NT2/D1 (cell line): Measurements from ENCODE around the gene FBXO9.
"Not testable (repeated sequence)": the region's sequence is repeated elsewhere in the genome, so short reads cannot be mapped to it uniquely, and the experiment has no call there.

Experiments
- DNase-seq: peaks from one replicate; pipeline ENCODE4 v3.0.0-alpha.2; 2011; ENCODE audit warnings: low read depth, low spot score
- H3K27me3 ChIP-seq: 2 replicates; pipeline ENCODE4 v1.6.0; 2011; ENCODE audit warnings: mild to moderate bottlenecking; ENCODE audit not compliant: insufficient read length, insufficient read depth
- H3K36me3 ChIP-seq: 2 replicates; pipeline ENCODE4 v1.6.1; 2011; ENCODE audit warnings: mild to moderate bottlenecking, low read length, mixed read lengths; ENCODE audit not compliant: insufficient read depth, insufficient read length
- H3K4me1 ChIP-seq: 2 replicates; pipeline ENCODE4 v1.5.1; 2011; ENCODE audit not compliant: insufficient read depth, insufficient read length
- H3K4me3 ChIP-seq: 2 replicates; pipeline ENCODE4 v1.5.1; 2011; ENCODE audit warnings: low read depth; ENCODE audit not compliant: insufficient read length
- H3K9ac ChIP-seq: 2 replicates; pipeline ENCODE4 v1.6.0; 2011; ENCODE audit warnings: low read depth; ENCODE audit not compliant: insufficient read length
- H3K9me3 ChIP-seq: 2 replicates; pipeline ENCODE4 v1.5.1; 2011; ENCODE audit warnings: mild to moderate bottlenecking, low read length; ENCODE audit not compliant: insufficient read depth
- SUZ12 ChIP-seq: IDR thresholded peaks from 2 replicates; pipeline ENCODE4 v1.6.1; 2011; ENCODE audit not compliant: insufficient read length, insufficient read depth; ENCODE audit errors: extremely low read depth
- YY1 ChIP-seq: IDR thresholded peaks from 2 replicates; pipeline ENCODE4 v1.6.1; 2011; ENCODE audit not compliant: insufficient read length, insufficient read depth
- ZNF274 ChIP-seq: IDR thresholded peaks from 2 replicates; pipeline ENCODE4 v1.6.1; 2011; ENCODE audit warnings: mild to moderate bottlenecking, low read depth, low read length

Gene FBXO9

DNA sequence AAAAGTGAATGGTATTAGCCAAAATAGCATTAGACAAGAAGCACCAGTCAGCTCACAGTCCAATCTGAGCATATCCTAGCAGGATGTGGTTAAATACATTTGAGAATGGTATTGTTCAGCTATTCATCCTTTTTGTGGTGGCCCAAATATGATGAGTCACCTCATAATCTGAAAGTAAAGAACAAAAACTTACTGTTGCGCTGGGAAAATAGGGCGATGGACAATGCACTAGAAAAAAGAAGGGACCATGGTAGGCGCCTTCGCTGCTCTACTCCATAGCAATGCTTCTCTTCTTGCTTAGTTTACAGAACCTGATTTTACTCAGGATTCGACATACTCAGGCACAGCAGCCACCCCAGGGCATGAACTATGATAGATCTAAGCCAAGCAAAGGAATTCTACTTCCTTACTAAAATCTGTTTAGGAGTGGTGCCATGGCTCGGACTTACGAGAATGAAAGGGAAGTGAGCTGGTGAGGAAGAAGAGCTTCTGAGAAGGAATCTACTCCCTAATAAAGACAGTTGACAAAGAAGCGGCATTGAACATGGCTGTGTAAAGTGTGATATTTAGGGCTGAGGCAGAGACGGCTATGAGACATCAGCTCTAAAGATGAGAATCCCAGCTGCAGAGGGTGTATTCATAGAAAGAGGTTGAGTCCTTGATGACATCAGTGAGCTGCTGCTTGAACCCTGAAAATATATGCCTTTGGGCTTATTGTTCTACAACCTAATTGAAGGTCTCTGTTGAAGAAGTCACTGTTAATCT, 16.6 kb upstream of the FBXO9 start:
- Histone ChIP-seq H3K36me3 (no peaks in the 10 kb centered on the region), H3K9me3 (no peaks in the 10 kb centered on the region), H3K27me3 (no peaks in the 10 kb centered on the region), H3K9ac (no peak overlapping the region), H3K4me1 (no peaks in the 10 kb centered on the region), H3K4me3 (no peak overlapping the region)
- TF ChIP-seq ZNF274 (no peak), SUZ12 (no peak), YY1 (no peak)
- DNase-seq = no peak

DNA sequence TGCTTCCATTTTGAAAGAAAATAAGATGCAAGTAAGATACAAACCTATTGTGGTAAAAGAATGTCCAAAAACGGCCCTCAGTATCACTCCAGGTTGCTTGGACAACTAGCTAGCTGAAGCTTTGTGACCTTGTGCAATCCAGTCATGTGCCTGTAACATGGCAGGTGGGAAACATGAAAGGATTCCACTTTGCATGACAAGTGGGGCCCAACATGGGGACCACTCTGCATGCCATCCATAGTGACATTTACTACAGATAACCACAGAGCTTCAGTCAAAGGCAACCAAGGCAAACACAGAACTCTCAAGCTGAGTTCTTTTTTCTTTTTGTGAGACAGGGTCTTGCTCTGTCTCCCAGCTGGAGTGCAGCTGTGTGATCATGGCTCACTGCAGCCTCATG, 15.8 kb upstream of the FBXO9 start:
- H3K9me3 ChIP-seq = no peaks in the 10 kb centered on the region
- no peak for DNase-seq
- peaks cover 6% of the 10 kb centered on the region for H3K36me3 ChIP-seq
- no peaks in the 10 kb centered on the region for H3K27me3 ChIP-seq
- TF ChIP-seq YY1 (no peak), ZNF274 (no peak), SUZ12 (no peak)
- no peaks in the 10 kb centered on the region for H3K4me1 ChIP-seq
- no peak overlapping the region for H3K9ac ChIP-seq
- no peak overlapping the region for H3K4me3 ChIP-seq

DNA sequence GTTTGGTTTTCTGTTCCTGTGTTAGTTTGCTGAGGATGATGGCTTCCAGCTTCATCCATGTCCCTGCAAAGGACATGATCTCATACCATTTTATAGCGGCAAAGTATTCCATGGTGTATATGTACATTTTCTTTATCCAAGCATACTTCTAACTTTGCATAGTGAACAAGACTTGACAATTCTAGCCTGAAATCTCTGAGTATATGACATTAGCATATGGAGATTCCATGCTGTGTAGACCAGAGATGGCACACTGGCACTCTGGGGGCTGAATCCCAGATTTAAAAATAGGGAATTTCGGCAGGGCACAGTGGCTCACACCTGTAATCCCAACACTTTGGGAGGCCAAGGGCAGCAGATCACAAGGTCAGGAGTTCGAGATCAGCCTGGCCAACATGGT, 13.1 kb upstream of the FBXO9 start:
- H3K4me1 ChIP-seq, H3K27me3 ChIP-seq, H3K36me3 ChIP-seq, H3K9me3 ChIP-seq, H3K4me3 ChIP-seq, H3K9ac ChIP-seq, DNase-seq: not testable (repeated sequence)

DNA sequence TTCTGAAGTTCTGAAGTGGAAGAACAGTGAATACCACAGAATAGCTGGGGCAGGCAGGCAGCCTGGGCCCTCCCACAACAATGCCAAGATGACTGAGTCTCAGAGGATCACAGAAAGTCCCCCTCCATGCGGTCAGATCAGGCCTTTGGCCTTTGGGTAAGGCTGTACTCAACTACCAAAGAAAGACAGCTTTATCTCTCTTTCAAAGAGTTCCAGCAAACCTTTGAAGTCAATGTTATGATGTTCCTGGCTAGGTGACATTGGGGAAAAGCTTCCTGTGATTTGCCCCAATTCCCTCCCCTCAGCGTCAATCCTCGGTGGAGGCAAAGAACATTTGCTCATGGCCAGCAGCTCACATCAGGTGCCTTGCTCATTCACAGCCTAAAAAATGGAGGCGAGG, 10.7 kb upstream of the FBXO9 start:
- no peak overlapping the region for H3K9ac ChIP-seq
- no peak for TF ChIP-seq ZNF274
- no peak for TF ChIP-seq YY1
- TF ChIP-seq SUZ12 = no peak
- no peaks in the 10 kb centered on the region for H3K27me3 ChIP-seq
- H3K4me3 ChIP-seq = no peak overlapping the region
- H3K9me3 ChIP-seq = no peaks in the 10 kb centered on the region
- H3K36me3 ChIP-seq = peaks cover 9% of the 10 kb centered on the region
- H3K4me1 ChIP-seq = no peaks in the 10 kb centered on the region
- DNase-seq = no peak

DNA sequence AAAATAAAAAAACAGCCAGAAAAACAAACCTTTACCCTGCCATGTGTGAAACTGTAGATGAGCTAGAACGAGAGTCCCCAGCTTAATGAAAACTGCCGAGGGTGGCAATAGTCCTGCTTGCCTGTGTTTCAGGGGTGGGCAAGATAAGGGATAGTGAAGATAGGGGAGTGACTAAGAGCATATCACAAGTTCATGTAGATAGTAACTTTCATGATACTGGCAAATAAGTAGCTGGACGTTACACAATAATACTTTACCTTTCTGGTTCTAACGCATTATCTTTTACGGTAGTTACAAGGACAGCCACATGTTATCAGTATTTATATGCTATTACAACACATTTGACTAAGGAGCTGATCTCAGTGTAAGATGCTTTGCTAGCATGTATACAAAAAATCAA, 9.3 kb upstream of the FBXO9 start:
- Histone ChIP-seq H3K9ac (no peak overlapping the region), H3K9me3 (no peaks in the 10 kb centered on the region), H3K27me3 (no peaks in the 10 kb centered on the region), H3K36me3 (peaks cover 9% of the 10 kb centered on the region), H3K4me1 (no peaks in the 10 kb centered on the region), H3K4me3 (no peak overlapping the region)
- TF ChIP-seq ZNF274 = no peak
- TF ChIP-seq YY1 = no peak
- no peak for DNase-seq

DNA sequence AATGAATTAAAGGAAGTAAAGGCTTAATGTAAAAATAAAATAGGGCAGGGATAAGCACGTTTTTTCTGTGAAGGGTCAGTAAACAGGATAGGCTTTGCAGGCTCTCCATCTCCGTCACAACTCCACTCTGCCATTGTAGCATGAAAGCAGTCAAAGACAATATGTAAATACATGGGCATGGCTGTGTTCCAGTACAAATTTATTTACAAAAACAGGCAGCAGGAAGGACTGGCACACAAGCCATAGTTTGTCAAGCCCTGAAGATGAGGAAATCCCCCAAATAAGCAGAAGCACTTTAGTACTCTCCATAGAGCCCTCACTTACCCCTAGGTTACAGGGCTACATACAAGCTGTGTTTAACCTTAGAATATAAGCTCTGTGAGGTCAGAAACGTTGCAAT, 8.9 kb upstream of the FBXO9 start:
- Histone ChIP-seq H3K4me3 (no peak overlapping the region), H3K9me3 (no peaks in the 10 kb centered on the region), H3K9ac (no peak overlapping the region), H3K36me3 (peaks cover 9% of the 10 kb centered on the region), H3K4me1 (no peaks in the 10 kb centered on the region), H3K27me3 (no peaks in the 10 kb centered on the region)
- TF ChIP-seq SUZ12 (no peak), ZNF274 (no peak), YY1 (no peak)
- no peak for DNase-seq

DNA sequence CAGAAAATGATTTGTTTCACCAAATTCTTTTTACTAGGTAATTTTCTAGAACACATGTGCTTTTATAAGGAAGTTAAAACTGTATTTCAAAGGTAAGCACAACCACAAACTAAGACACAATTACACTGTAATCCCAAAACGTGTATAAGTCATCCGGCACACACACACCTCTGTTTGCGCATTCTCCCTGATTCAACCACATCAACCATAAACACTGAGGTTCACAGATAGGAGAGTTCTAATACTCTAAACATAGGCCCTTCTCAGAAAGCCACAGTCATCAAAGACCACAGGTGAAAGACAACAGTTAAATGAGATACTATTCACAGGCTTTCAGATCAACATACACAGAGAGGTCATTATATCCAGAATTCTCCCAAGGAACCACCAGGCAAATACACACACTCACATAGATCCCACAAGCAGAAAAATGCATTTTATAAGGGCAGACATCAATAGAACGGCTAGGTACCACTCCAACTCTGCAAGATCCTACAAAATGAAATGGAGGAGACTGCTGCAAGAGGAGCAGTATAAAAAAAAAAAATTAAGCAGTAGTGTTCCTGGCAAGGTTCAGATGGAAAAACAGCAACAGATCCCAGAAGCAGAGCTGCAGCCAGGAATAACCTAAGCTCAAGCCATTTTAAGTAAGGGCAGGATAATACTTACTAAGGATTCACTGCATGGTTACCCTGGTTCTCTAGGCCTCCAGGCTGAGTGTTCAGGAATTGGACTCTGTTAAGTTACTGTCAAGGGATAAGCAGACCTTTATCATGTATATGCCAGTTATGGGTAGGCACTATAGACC, 6.6 kb upstream of the FBXO9 start:
- no peak for TF ChIP-seq ZNF274
- no peak overlapping the region for H3K4me3 ChIP-seq
- peaks cover 9% of the 10 kb centered on the region for H3K36me3 ChIP-seq
- no peaks in the 10 kb centered on the region for H3K27me3 ChIP-seq
- no peak for DNase-seq
- no peaks in the 10 kb centered on the region for H3K4me1 ChIP-seq
- no peak overlapping the region for H3K9ac ChIP-seq
- H3K9me3 ChIP-seq = no peaks in the 10 kb centered on the region
